AG04450 (cell line): ENCODE measurements around the gene SH3GL3. TPM values are rescaled to one million over a fixed set of nuclear protein-coding genes. Genes with fewer than 3 reads are reported as not detected.

ENCODE experiments used
- CTCF ChIA-PET: fragments of 300-600, 350-600 bp; formaldehyde crosslinking; extraction: SDS; loops from one replicate; lab custom pipeline; 2022; ENCODE audit warnings: antibody characterized with exemption, inconsistent platforms; lab: Charles Lee
- POLR2A ChIA-PET: fragments of 350-600 bp; formaldehyde crosslinking; extraction: SDS; loops from one replicate; lab custom pipeline; 2021; ENCODE audit warnings: antibody characterized with exemption, inconsistent platforms; lab: Yijun Ruan, JAX
- DNase-seq: peaks from one replicate; pipeline ENCODE4 v3.0.0-alpha.2; 2011; ENCODE audit warnings: low read depth, low spot score
- H3K27ac ChIP-seq: one replicate; pipeline ENCODE4 v1.5.1; 2012; ENCODE audit warnings: low read depth, low read length, control low read depth
- H3K27me3 ChIP-seq: one replicate; pipeline ENCODE4 v1.6.0; 2012; ENCODE audit warnings: low read length; ENCODE audit not compliant: control insufficient read depth, insufficient read depth
- H3K4me3 ChIP-seq: 2 replicates; pipeline ENCODE4 v1.5.1; 2011; ENCODE audit warnings: mild to moderate bottlenecking, low read depth, low read length, control low read depth
- H3K9me3 ChIP-seq: 2 replicates; pipeline ENCODE4 v1.5.1; 2012; ENCODE audit warnings: low read length; ENCODE audit not compliant: control insufficient read depth, insufficient read depth
- CTCF ChIP-seq: IDR thresholded peaks from 2 replicates; pipeline ENCODE4 v1.5.1; 2011; ENCODE audit warnings: low read depth, low read length, control low read depth, inconsistent platforms
- polyA plus RNA-seq: library from polyadenylated mRNA; depleted of rRNA; stranded (reverse); fragments of >200 nt; gene quantifications from 2 replicates; pipeline ENCODE4 v1.2.3, GENCODE V29; 2011

SH3GL3 gene
- polyA plus RNA-seq, 1 experiment, result not detected

GRCh38 chr15:83612898-83613635, 165.9 kb downstream of the SH3GL3 start:
- Histone ChIP-seq H3K4me3 (no peak overlapping the region), H3K9me3 (no peaks in the 10 kb centered on the region), H3K27ac (no peak overlapping the region), H3K27me3 (no peaks in the 10 kb centered on the region)
- ChIA-PET POLR2A (no interaction called here), CTCF (no interaction called here)
- TF ChIP-seq CTCF, result no peak
- DNase-seq, result no peak

- Histone ChIP-seq H3K9me3 (no peaks in the 10 kb centered on the region), H3K27ac (no peak overlapping the region), H3K27me3 (no peaks in the 10 kb centered on the region), H3K4me3 (no peak overlapping the region)
- CTCF ChIA-PET, result no interaction called here
- no peak for TF ChIP-seq CTCF
- no peak for DNase-seq
- POLR2A ChIA-PET, result no interaction called here
These were observed 166.6 kb downstream of the SH3GL3 start for GRCh38 chr15:83613714-83614113.

GRCh38 chr15:83616840-83617239, 169.7 kb downstream of the SH3GL3 start:
- H3K4me3 ChIP-seq, result no peak overlapping the region
- DNase-seq, result no peak
- H3K27me3 ChIP-seq, result no peaks in the 10 kb centered on the region
- H3K27ac ChIP-seq, result no peak overlapping the region
- ChIA-PET CTCF (no interaction called here), POLR2A (no interaction called here)
- no peak for TF ChIP-seq CTCF
- no peaks in the 10 kb centered on the region for H3K9me3 ChIP-seq

- no peaks in the 10 kb centered on the region for H3K9me3 ChIP-seq
- CTCF ChIA-PET, result no interaction called here
- no peak overlapping the region for H3K4me3 ChIP-seq
- no peaks in the 10 kb centered on the region for H3K27me3 ChIP-seq
- no peak for DNase-seq
- no peak overlapping the region for H3K27ac ChIP-seq
- TF ChIP-seq CTCF, result no peak
- POLR2A ChIA-PET, result no interaction called here
These were observed 179.1 kb downstream of the SH3GL3 start for GRCh38 chr15:83626171-83626802.

- H3K27ac ChIP-seq, result no peak overlapping the region
- DNase-seq, result no peak
- H3K4me3 ChIP-seq, result no peak overlapping the region
- ChIA-PET CTCF (no interaction called here), POLR2A (no interaction called here)
- TF ChIP-seq CTCF, result no peak
- H3K9me3 ChIP-seq, result no peaks in the 10 kb centered on the region
- no peaks in the 10 kb centered on the region for H3K27me3 ChIP-seq
These were observed 184.4 kb downstream of the SH3GL3 start for GRCh38 chr15:83631534-83631933.
